ENCODE data around the gene GADL1. TPM values are rescaled to one million over a fixed set of nuclear protein-coding genes. Genes with fewer than 3 reads are reported as not detected.
A peak's percentile ranks its signal among the peaks of the same experiment; 100 is the strongest.

The GADL1 gene
- total RNA-seq, 1 donor from 2014 or later, result not detected

DNA sequence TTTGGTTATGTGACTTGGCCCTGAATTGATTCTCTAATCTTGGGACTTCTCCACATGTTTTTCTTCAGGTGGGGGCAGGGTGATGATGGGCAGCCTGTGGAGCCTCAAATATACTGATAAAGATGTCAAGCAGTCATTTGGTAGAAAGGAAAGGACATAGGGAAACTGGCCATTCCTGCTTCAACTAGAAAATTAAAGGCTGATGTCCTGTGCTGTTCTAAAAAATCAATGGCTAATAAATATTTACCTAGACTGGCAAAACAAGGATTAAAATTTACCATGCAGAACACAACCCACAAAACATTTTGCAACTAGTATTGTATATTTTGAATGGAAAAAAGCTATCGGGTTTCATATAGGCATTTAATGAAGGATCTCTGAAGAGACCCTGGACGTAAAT is 133.7 kb downstream of the GADL1 start:
- no peak for DNase-seq (ENCODE audit: low read depth in 2 of 2)

GRCh38 chr3:30760040-30760695 is 134.3 kb downstream of the GADL1 start:
- peak in 1 of 2 donors; percentile 40 for DNase-seq (ENCODE audit: low read depth in 2 of 2)

GRCh38 chr3:30756218-30756617 is 138.2 kb downstream of the GADL1 start:
- no peak for DNase-seq (ENCODE audit: low read depth in 2 of 2)

DNA sequence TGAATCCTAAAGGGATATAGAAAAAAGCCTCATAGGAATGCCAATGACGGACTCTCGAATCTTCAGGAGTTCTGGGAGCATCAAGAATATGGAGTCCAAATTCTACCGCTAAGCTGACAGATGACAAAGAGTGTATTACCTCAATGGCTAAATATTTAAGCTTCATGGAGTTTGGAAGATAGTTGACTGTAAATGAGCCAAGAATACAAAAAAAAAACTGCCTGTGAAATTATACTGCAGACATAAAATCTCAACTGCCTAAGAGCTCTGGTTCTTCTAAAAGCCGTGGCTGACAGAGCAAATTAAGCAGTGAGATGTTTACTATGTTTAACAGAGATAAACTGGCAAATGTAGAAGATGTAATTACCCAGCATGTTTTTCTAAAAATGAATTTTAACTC is 140.0 kb downstream of the GADL1 start:
- DNase-seq (ENCODE audit: low read depth in 2 of 2), result no peak

DNA sequence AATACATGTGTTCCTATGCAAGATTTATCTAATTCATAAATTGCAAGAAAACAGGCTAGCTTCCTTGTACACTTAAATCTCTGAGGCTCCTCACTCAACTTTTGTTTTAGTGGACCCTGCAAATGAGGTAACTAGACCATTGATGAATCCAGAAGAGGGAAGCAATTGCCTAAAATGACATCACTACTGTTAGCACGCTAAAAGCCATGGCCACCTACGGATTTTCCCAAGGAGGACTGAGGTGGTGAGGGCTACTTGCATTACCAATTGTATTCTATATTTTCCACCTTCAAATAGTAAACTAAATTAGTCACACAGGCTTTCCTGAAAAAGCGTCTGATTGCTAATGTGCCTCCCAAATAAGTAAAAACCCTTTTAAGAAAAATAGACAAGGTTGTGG is 140.7 kb downstream of the GADL1 start:
- no peak for DNase-seq (ENCODE audit: low read depth in 2 of 2)

DNA sequence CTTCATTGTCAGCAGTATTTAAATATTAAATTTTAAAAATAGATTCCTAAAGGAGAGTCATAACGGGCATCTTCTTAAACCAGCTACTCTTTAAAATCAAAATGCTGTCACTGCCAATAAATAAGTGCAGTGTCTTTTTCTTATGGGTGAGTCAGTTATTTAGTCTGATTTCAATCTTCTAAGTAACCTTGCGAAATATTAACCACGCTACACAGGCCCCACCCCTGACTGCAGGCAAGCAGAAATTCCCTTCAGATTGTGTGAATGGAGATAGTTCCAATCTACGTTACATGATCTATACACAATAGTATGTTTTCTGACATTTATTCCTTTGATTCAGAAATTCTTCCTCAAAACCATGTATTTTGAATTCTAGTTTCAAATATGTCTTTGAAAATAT is 141.5 kb downstream of the GADL1 start:
- DNase-seq (ENCODE audit: low read depth in 2 of 2), result peak in 1 of 2 donors; percentile 22

DNA sequence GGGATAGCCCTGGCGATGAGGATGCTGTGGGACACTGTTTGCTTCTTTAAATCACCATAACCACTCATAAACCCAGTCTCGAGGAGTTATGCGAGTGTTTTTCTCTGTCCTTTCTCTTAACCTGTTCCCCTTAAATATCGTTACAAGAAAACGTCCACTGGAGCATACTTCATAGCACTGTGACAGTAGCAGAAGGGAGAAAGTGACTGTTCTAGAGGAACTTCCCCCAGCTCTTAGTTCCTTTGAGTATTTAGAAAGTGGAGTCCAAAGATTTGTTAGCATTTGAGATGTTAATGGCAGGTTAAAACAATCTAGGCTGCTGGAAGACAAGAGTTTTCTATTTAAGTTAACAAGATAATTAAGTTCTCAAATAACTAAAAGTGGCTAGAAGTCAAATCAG is 142.0 kb downstream of the GADL1 start:
- DNase-seq (ENCODE audit: low read depth in 2 of 2), result no peak

DNA sequence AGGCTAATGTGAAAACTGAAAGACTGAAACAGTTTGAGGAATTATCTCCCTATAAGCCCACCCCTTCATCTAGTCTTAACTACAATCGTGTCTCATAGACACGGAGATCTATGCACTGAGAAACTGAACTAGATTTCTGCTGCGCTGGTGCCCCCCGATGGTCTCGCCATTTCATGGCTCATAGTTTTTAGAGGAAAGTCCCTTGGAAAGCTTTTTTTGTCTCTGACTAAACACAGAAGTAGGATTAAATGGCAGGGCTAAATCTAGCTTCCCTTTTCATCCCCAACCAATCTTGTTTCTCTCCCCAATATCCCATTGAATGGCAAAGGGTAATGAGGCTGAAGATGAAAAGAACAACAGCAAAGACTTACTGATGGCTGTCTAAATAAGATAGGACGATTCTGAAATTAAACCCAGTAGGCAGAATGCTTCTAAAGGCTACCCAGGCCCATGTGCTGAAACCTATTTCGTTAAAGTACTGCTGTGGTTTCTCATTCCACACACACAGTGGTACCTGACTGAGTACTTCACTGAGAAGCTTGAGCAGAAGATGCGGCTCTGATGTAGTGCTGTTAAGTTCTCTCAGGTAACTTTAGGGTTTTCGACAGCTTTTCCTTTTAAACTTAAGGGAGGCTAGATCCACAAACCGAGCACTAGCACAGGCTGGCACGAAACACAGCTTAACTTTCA is 142.7 kb downstream of the GADL1 start:
- DNase-seq (ENCODE audit: low read depth in 2 of 2), result peak; percentile 70 to 73

GRCh38 chr3:30750967-30751366 is 143.5 kb downstream of the GADL1 start:
- no peak for DNase-seq (ENCODE audit: low read depth in 2 of 2)

DNA sequence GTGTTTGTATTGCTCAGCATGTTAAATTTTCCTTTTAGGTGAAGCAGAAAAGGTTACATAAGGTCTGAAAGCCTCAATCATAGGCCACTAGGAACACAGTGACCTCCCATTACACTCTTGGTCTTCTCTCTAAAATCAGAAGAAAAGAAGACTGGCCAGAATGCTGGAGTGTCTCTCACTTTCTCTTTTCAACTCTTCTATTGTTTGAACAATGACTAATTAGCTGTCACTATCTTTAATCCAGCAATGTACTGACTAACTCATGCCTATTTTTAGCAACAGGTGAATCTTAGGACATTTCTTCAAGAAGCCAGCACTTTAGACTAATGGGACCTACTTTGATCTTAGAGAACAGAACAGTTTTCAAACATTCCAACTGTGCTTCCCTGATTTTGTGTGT is 145.2 kb downstream of the GADL1 start:
- DNase-seq (ENCODE audit: low read depth in 2 of 2), result peak in 1 of 2 donors; percentile 56

DNA sequence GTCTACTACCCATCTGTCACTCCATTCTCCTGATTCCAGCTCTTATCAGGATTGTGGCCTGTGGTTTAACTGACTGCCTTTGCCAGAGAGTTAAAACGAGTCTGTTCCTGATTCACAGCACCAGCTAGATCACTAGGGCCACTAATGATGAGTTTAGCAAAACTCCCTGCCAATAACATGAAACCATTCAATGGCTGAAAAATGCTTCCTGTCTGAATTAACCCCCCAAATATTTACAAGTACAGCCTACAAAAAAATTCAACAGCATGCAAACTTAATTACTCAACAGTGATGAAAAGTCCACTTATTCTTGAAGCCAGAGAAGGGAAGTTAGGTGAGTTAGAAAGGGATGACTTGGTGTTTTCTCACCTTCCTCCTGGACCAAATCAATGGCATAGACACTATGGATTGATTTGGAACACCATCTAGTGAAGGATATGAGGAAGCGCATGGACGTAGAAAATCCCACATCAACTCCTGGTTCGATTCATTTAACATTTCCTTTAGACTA is 146.6 kb downstream of the GADL1 start:
- peak; percentile 66 to 70 for DNase-seq (ENCODE audit: low read depth in 2 of 2)

DNA sequence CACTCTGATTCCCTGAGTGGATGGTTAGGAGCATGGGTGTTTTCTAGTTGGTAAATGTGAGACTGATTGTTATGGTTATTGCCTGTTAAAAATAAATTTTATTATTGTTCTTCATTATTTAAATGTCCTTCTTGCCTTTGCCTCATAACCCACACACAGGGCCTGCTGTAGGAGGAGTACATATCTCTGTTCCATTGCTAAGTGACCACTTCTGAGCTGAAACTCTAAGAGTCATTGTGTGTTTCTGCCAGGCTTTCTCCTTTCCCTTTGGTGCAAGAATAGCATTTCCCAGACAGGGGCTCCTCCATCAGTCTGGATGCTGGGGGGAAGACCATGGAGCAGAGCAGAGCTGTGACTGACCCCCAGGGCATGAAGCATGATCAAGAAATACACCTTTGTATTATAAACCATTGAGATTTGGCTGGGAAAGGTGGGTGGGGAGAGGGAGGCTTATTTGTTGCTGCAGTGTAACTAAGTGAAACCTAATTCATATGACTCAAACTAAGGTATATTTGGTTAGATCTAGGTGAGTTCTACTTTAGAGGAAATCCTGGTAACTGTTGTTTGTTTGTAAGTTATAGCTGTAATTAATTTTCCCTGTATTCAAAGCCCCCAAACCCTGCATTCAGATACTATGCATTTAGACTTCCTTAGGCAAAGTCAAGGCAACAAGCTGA is 150.7 kb downstream of the GADL1 start:
- DNase-seq (ENCODE audit: low read depth in 2 of 2), result no peak

DNA sequence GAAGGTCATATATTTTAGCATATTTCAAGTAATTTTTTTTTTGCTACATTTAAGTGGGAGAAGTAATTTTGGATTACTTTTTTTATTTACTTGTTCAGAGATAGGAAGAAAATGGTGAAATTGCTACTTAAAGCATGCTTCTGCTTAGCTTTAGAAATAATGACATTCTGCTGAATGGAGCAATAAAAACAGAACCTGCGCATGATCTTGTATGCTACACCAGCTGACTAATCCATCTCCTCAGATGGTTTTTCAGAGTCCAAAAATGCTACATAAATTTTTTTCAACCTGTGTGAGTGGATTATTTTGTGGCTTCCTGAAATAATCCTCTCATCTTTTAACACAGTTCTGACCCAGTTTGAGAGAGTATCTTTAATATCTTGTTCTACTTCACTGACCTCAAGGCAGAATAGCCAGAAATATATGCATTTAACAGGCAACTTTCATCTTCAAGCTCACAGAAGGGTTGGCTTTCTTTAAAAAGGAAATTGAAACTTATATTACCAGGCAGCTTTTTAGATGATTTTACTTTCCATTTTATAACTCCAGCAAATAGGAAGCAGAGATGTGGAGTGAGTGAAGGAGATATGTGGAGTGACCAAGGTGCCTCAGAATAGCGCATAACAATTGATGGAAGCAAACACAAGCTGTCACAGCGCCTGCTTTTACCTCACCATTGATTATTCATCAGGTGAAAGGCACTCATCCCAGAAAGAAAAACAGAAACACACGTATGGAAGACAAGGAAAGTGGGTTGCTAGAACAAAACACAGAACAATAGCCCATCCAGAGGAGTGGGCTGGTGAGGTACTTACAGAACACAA is 151.5 kb downstream of the GADL1 start:
- DNase-seq (ENCODE audit: low read depth in 2 of 2), result no peak

DNA sequence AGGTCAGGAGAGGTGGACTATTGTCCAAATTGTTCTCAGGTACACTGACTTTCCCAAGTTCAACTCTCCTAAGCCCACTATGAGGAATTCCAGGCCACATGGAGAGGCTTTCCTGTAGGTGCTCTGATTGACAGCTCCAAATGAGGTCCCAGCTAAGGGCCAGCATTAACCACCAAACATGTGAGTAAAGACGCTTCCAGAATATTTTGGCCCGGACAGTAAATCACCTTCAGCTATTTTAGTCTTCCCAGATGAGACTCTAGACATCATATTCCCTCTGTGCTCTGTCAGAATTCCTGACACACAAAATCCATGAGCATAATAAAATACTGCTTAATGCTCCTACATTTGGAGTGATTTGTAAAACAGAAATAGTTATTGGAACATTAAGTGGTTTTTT is 152.6 kb downstream of the GADL1 start:
- DNase-seq (ENCODE audit: low read depth in 2 of 2), result no peak

DNA sequence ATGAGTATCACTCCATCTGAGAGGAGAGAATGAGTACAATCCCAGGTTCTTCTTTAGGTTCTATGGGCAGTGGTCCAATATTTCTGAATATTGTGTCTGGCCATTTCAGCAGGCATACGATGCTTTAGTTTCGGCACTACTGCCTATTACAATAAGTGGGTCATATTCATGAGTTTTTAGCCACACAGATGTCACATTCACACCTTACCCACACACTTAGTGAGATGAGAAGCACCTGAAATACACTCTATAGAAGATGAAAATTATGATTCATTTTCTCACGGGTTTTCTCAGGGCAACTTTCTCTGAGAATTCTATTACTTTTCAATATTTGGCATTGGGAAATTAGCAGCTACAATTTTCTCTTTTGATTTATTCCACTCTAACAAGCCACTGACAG is 155.9 kb downstream of the GADL1 start:
- no peak for DNase-seq (ENCODE audit: low read depth in 2 of 2)

DNA sequence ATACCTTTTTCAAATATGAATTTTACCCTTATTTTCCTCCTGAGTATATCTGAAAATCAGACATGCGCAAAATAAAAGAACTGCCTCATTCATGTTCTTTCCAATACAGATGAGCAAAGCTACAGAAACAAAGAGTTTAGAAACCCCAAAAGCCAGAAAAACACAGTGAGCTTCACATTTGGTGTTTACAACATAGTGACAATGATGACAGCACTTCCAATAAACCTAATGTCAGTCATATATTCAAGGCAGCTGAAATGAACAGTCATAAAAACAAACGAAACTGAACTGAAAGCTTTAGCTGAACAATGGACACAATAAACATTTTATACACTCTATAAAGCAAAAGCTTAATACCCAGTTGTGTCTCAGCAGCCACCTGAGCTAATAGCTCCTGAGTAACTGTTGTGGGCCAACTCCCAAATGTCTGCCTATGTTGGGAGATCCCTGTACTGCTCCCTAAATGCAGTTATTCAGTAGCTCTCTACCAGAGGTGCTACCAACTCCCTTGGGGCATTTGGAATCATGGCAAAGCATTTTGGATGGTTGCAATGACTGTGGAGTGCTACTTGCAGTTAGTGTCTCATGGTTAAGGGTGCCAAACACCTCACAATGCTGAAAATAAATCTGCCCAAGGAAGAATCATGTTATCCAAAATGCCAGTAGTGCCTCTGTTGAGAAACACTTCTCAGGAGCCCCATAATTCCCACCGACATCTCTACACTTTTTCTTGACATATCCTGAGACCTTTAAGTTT is 156.5 kb downstream of the GADL1 start:
- no peak for DNase-seq (ENCODE audit: low read depth in 2 of 2)

- no peak for DNase-seq (ENCODE audit: low read depth in 2 of 2)
These were observed 160.8 kb downstream of the GADL1 start for GRCh38 chr3:30733696-30734095.

DNA sequence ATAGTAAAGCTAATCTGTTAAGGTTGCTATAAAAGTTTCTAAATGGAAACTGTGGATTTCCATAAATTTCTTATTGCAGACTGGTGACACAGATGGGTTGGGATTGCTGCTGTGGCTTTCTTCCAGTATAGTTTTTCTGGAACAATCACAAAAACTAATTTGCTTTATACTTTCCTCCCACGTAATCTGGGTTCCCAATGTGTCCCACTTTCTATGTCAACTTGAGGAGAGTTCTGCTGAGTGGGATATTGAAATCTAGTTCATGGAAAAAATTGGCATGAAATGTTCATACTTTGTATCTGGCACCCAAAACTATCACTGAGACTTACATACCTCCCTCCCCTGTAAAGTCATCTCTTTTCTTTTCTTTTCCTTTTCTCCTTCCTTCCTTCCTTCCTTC is 161.3 kb downstream of the GADL1 start:
- no peak for DNase-seq (ENCODE audit: low read depth in 2 of 2)

GRCh38 chr3:30730967-30731366 is 163.5 kb downstream of the GADL1 start:
- no peak for DNase-seq (ENCODE audit: low read depth in 2 of 2)

DNA sequence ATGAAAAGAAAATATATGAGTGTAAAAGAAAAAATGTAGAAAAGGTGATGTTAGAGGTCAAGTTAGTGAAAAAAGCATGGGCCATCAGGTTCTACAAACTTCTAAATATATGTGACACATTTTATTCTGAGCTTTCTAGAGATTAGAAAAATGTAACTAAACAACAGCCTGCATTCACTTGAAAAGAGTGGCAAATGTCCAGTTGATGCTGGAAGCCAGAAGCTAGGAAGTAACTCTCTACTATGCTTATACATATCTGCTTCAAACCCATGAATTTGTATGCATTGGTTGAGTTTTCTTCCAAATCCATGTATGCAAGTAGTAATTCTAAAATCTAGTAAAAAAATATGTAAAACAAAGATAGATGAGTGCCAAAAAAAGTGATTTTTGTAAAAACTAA is 164.5 kb downstream of the GADL1 start:
- DNase-seq (ENCODE audit: low read depth in 2 of 2), result no peak

- no peak for DNase-seq (ENCODE audit: low read depth in 2 of 2)
These were observed 164.9 kb downstream of the GADL1 start for GRCh38 chr3:30729512-30729911.
